NB4 (cell line): Measurements from ENCODE around the gene MYO7B.

Source experiments
- MYC ChIP-seq: IDR thresholded peaks from 2 replicates; pipeline ENCODE4 v1.6.1; 2011; ENCODE audit warnings: low read depth, low read length
- POLR2A ChIP-seq: IDR thresholded peaks from 2 replicates; pipeline ENCODE4 v1.6.1; 2011; ENCODE audit warnings: mild to moderate bottlenecking; ENCODE audit not compliant: insufficient read length; ENCODE audit errors: extremely low read depth
- TF ChIP-seq, protein P1 (sequence below): IDR thresholded peaks from one replicate; pipeline ENCODE4 v1.5.1; 2012; ENCODE audit warnings: low read depth, low read length
- TF ChIP-seq, protein P2 (sequence below): IDR thresholded peaks from 2 replicates; pipeline ENCODE4 v1.6.1; 2011; ENCODE audit warnings: low read depth, low read length

GRCh38 chr2:127597984-127598380, 62.5 kb downstream of the MYO7B start:
- no peak for TF ChIP-seq MYC
- TF ChIP-seq, protein P1, sequence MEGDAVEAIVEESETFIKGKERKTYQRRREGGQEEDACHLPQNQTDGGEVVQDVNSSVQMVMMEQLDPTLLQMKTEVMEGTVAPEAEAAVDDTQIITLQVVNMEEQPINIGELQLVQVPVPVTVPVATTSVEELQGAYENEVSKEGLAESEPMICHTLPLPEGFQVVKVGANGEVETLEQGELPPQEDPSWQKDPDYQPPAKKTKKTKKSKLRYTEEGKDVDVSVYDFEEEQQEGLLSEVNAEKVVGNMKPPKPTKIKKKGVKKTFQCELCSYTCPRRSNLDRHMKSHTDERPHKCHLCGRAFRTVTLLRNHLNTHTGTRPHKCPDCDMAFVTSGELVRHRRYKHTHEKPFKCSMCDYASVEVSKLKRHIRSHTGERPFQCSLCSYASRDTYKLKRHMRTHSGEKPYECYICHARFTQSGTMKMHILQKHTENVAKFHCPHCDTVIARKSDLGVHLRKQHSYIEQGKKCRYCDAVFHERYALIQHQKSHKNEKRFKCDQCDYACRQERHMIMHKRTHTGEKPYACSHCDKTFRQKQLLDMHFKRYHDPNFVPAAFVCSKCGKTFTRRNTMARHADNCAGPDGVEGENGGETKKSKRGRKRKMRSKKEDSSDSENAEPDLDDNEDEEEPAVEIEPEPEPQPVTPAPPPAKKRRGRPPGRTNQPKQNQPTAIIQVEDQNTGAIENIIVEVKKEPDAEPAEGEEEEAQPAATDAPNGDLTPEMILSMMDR: no peak
- TF ChIP-seq, protein P2, sequence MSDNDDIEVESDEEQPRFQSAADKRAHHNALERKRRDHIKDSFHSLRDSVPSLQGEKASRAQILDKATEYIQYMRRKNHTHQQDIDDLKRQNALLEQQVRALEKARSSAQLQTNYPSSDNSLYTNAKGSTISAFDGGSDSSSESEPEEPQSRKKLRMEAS: no peak
- no peak for TF ChIP-seq POLR2A
